RWPE1 (cell line): ENCODE data around the gene CSMD2.

Source experiments
- CTCF ChIA-PET: fragments of 350-600 bp; sonication (Branson Sonifier 250); formaldehyde crosslinking; extraction: SDS; loops from one replicate; lab custom pipeline; 2021; lab: Yijun Ruan, JAX
- POLR2A ChIA-PET: fragments of 400-600 bp; formaldehyde crosslinking; extraction: SDS; loops from one replicate; lab custom pipeline; 2020; ENCODE audit warnings: antibody characterized with exemption; ENCODE audit not compliant: low non-redundant PET; lab: Yijun Ruan, JAX
- DNase-seq: peaks from one replicate; pipeline ENCODE4 v3.0.0; 2012; ENCODE audit warnings: low spot score
- H3K27ac ChIP-seq: fragments of 450-650 bp; 2 replicates; pipeline ENCODE4 v1.5.1; 2017
- CTCF ChIP-seq: fragments of 450-650 bp; conservative IDR thresholded peaks from 2 replicates; pipeline ENCODE4 v1.5.1; 2017; ENCODE audit warnings: low read depth, mild to moderate bottlenecking

CSMD2 gene

GRCh38 chr1:33932871-33933270 is 232.2 kb downstream of the CSMD2 start:
- CTCF ChIA-PET: no interaction called here
- no peak for DNase-seq
- TF ChIP-seq CTCF: no peak
- no peak overlapping the region for H3K27ac ChIP-seq
- POLR2A ChIA-PET: no interaction called here

- H3K27ac ChIP-seq: no peak overlapping the region
- no peak for DNase-seq
- ChIA-PET POLR2A (no interaction called here), CTCF (no interaction called here)
- no peak for TF ChIP-seq CTCF
Measured at GRCh38 chr1:33931111-33931475, 233.9 kb downstream of the CSMD2 start.

- POLR2A ChIA-PET: no interaction called here
- CTCF ChIA-PET: no interaction called here
- no peak for TF ChIP-seq CTCF
- DNase-seq: no peak
- H3K27ac ChIP-seq: no peak overlapping the region
Measured at GRCh38 chr1:33930346-33931110, 234.5 kb downstream of the CSMD2 start.

GRCh38 chr1:33928251-33928650 is 236.8 kb downstream of the CSMD2 start:
- H3K27ac ChIP-seq: no peak overlapping the region
- POLR2A ChIA-PET: no interaction called here
- no peak for TF ChIP-seq CTCF
- CTCF ChIA-PET: no interaction called here
- DNase-seq: no peak

GRCh38 chr1:33927721-33928120 is 237.3 kb downstream of the CSMD2 start:
- no peak for TF ChIP-seq CTCF
- CTCF ChIA-PET: interaction anchor here (0.6 kb wide), 1 partner anchor 59 kb away, joined by 3 read pairs; no protein-coding TSS in a partner anchor

GRCh38 chr1:33925586-33925985 is 239.4 kb downstream of the CSMD2 start:
- DNase-seq: no peak
- ChIA-PET CTCF (no interaction called here), POLR2A (no interaction called here)
- no peak overlapping the region for H3K27ac ChIP-seq
- no peak for TF ChIP-seq CTCF

More at GRCh38 chr1:33927721-33928120, 237.3 kb downstream of the CSMD2 start:
- no peak overlapping the region for H3K27ac ChIP-seq
- POLR2A ChIA-PET: no interaction called here
- DNase-seq: no peak
